GM19193 (cell line): ENCODE measurements around the gene DOCK8.

Experiments used
- POLR2A ChIP-seq: IDR thresholded peaks from 4 replicates; pipeline ENCODE4 v1.6.1; 2011; ENCODE audit not compliant: insufficient read depth, insufficient read length; ENCODE audit errors: extremely low read depth

Gene DOCK8

DNA sequence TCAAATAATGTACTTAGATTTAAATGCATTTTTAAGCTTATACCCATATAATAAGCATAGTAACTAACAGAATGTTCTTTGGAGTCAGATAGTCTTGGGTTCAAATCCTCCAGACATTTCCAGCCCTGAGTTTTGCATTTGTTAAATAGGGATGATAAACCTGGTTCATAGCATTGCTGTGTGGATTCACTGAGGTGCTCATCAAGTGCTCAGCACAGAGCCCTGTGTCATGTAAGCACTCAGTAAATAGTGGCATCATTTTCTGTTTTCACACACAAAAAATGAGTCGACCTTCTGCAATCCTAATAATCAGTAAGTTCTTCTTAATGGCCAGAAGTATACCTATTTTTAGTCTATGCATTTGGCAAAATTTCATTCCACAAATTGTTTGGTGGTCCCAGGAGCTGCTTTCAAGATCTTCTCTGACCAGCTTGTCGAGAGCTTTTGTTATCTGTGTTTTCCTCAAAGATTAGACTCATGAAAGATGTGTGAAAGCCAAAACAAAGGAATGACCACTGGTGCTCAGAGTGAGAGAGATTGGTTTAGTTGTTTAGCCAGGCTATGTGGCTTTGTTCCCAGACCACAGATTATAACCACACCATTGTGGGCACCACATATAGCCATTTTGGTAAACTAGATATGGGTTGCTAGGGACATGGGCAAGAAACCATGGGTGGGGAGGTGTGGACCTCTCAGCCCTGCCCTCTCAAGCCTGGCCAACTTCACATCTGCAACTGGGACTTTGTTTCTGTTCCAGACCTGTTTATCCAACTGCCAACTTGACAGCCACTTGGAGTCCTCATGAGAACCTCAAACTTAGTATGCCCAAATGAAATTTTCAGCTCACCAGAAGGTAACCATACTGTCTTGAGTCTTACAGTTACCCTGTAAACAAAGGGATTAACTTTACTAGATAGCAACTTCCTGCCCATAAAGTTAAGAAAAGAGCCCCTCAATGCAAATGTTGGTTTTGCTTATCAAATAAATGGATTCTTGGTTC lies 45.0 kb downstream of the DOCK8 start:
- TF ChIP-seq POLR2A, result no peak

DNA sequence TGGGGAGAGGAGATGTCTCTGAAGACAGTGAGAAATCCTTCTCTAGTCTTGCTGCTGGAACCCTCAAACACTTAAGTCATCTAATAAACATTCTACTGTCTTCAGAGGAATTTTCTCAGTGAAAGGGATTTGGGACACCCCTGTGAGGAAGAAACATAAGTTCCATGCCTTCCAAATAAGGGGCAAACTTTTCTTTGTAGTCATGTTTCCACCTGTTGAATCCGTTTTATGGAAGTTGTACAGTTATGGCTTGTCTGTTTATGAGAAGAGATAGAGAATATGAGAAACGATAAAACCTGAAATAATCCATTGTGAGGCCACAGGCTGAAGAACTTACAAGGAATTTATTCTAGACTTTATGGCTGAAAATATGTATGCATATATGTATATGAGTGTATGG lies 49.6 kb downstream of the DOCK8 start:
- TF ChIP-seq POLR2A, result no peak

- TF ChIP-seq POLR2A, result no peak
These were observed 50.7 kb downstream of the DOCK8 start for GRCh38 chr9:265209-265870.

- no peak for TF ChIP-seq POLR2A
These were observed 51.6 kb downstream of the DOCK8 start for GRCh38 chr9:266228-266627.

- no peak for TF ChIP-seq POLR2A
These were observed 54.0 kb downstream of the DOCK8 start for GRCh38 chr9:268616-269015.

GRCh38 chr9:269081-269711 lies 54.5 kb downstream of the DOCK8 start:
- TF ChIP-seq POLR2A, result no peak

- TF ChIP-seq POLR2A, result no peak
These were observed 56.1 kb downstream of the DOCK8 start for GRCh38 chr9:270657-271237.

DNA sequence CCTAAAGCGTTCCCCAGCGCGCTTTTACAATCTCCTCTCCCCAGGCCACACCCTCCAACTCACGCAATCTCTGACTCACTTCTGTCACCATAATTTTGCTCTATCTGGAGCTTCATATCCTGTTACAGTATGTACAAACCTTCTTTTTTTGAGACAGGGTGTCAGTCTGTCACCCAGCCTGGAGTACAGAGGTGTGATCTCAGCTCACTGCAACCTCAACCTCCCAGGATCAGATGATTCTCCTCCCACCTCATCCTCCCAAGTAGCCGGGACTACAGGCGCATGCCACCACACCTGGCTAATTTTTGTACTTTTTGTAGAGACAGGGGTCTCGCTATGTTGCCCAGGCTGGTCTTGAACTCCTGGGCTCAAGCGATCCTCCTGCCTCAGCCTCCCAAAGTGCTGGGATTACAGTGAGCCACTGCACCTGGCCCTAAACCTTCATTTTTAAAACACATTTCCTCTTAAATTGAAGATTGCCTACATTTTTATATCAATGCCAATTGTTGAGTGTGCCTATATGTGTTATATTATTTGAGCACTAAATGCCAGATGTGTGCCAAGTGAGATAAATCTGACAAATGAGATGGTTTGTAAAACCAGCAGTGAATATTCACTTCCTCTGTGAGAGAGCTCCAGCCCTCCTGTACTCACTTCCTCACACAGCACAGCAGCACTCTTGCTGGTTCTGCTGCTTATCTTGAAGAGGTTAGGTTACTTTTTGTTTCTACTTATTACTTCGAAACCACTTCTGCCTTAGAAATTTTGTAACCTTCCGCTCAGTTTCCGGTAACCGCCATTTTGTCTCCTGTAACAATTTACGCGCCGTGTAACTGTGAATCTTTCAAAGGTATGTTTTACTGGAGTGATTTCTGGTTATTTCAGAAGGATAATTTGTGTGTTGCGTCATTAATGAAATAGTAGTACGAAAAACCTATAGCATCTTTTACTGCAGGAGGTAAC lies 57.9 kb downstream of the DOCK8 start:
- TF ChIP-seq POLR2A, result peak; percentile 18

DNA sequence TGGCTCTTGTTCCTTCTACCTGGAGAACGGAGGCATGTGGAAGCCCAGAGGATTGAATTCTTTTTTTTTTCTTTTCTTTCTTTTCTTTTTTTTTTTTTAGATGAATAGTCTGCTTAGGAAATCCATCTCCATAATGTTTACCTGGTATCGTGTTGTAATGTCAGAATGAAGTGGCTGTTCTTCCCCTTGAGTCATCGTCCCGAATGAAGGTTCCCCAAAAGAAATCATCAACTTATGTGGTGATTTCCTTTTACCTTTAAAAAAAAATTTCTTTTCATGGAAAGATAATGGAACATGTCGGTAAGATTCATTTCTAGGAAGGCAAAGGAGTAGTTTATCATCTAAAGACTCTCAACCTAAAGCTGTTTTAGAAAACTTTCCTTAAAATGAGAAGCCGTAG lies 59.7 kb downstream of the DOCK8 start:
- TF ChIP-seq POLR2A, result no peak

GRCh38 chr9:277601-278295 lies 63.1 kb downstream of the DOCK8 start:
- no peak for TF ChIP-seq POLR2A

- TF ChIP-seq POLR2A, result no peak
These were observed 64.0 kb downstream of the DOCK8 start for GRCh38 chr9:278651-279050.

- no peak for TF ChIP-seq POLR2A
These were observed 65.0 kb downstream of the DOCK8 start for GRCh38 chr9:279674-280073.
